ENCODE data around the gene CHCHD4. TPM values are rescaled to one million over a fixed set of nuclear protein-coding genes. Genes with fewer than 3 reads are reported as not detected.

CHCHD4 gene
- total RNA-seq, 1 experiment from 2014 or later = 16.7 TPM

- Mint-ChIP-seq H3K27ac (ENCODE audit: unreplicated experiment) (no peak overlapping the region), H3K9me3 (ENCODE audit: low read depth, unreplicated experiment) (no peaks in the 10 kb centered on the region), H3K27me3 (ENCODE audit: unreplicated experiment) (no peaks in the 10 kb centered on the region), H3K4me1 (ENCODE audit: low read depth, unreplicated experiment) (peaks cover 15% of the 10 kb centered on the region), H3K36me3 (ENCODE audit: insufficient read depth, unreplicated experiment) (peaks cover 18% of the 10 kb centered on the region), H3K4me3 (ENCODE audit: low read depth, unreplicated experiment) (no peak overlapping the region)
- CTCF ChIA-PET = interaction anchor here (0.8 kb wide), 1 partner anchor 155 kb away, joined by 3 read pairs; no protein-coding TSS in a partner anchor
- DNase-seq = no peak
- BruUV-seq (replicated peaks) = no TSS peak
- no peak for TF ChIP-seq CTCF (IDR thresholded peaks at IDR 0.05; ENCODE audit: unreplicated experiment)
- intact Hi-C loops (cut with micrococcal nuclease; ENCODE audit: unreplicated experiment) = loop anchor here (10.0 kb wide), 1 partner anchor 466 kb away; no protein-coding TSS in a partner anchor
These were observed 4.4 kb downstream of the CHCHD4 start for GRCh38 chr3:14120111-14120920.

GRCh38 chr3:14119651-14120050 lies 5.0 kb downstream of the CHCHD4 start:
- Mint-ChIP-seq H3K4me3 (ENCODE audit: low read depth, unreplicated experiment) (no peak overlapping the region), H3K9me3 (ENCODE audit: low read depth, unreplicated experiment) (no peaks in the 10 kb centered on the region), H3K36me3 (ENCODE audit: insufficient read depth, unreplicated experiment) (peaks cover 12% of the 10 kb centered on the region), H3K27me3 (ENCODE audit: unreplicated experiment) (no peaks in the 10 kb centered on the region), H3K27ac (ENCODE audit: unreplicated experiment) (no peak overlapping the region), H3K4me1 (ENCODE audit: low read depth, unreplicated experiment) (peaks cover 15% of the 10 kb centered on the region)
- no peak for TF ChIP-seq CTCF (IDR thresholded peaks at IDR 0.05; ENCODE audit: unreplicated experiment)
- intact Hi-C loops (cut with micrococcal nuclease; ENCODE audit: unreplicated experiment) = loop anchor here (10.0 kb wide), 1 partner anchor 465 kb away; no protein-coding TSS in a partner anchor
- no TSS peak for BruUV-seq (replicated peaks)
- no peak for DNase-seq
- CTCF ChIA-PET = no interaction called here

- Mint-ChIP-seq H3K36me3 (ENCODE audit: insufficient read depth, unreplicated experiment) (peaks cover 3% of the 10 kb centered on the region), H3K4me3 (ENCODE audit: low read depth, unreplicated experiment) (no peak overlapping the region), H3K4me1 (ENCODE audit: low read depth, unreplicated experiment) (peaks cover 15% of the 10 kb centered on the region), H3K27ac (ENCODE audit: unreplicated experiment) (no peak overlapping the region), H3K27me3 (ENCODE audit: unreplicated experiment) (no peaks in the 10 kb centered on the region), H3K9me3 (ENCODE audit: low read depth, unreplicated experiment) (no peaks in the 10 kb centered on the region)
- CTCF ChIA-PET = interaction anchor here (0.6 kb wide), 1 partner anchor 42 kb away, joined by 3 read pairs; no protein-coding TSS in a partner anchor
- no peak for DNase-seq
- BruUV-seq (replicated peaks) = no TSS peak
- intact Hi-C loops (cut with micrococcal nuclease; ENCODE audit: unreplicated experiment) = no loop called here
- TF ChIP-seq CTCF (IDR thresholded peaks at IDR 0.05; ENCODE audit: unreplicated experiment) = no peak
These were observed 6.0 kb downstream of the CHCHD4 start for GRCh38 chr3:14118400-14119381.
